ENCODE data around the gene CORO7.
"Not testable (repeated sequence)": the region's sequence is repeated elsewhere in the genome, so short reads cannot be mapped to it uniquely, and the experiment has no call there.

CORO7 gene

DNA sequence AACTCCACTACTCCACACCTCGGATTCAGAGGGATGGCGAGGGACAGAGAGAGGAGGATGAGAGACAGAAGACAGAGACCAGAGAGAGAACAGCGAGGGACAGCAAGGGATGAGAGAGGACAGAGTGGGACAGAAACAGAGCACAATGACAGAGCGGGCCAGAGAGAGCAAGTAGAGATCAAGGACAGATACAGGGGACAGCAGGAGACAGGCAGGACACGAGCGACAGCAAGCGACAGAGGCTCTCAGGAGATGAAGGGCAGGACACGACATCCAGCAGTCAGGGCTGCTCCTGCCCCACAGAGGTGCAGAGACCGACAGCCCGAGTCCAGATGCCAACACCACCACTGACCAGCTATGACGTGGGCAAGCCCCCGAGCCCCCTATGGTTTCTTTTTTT, 14.9 kb downstream of the CORO7 start:
- no peak for DNase-seq
- no peak for ATAC-seq

DNA sequence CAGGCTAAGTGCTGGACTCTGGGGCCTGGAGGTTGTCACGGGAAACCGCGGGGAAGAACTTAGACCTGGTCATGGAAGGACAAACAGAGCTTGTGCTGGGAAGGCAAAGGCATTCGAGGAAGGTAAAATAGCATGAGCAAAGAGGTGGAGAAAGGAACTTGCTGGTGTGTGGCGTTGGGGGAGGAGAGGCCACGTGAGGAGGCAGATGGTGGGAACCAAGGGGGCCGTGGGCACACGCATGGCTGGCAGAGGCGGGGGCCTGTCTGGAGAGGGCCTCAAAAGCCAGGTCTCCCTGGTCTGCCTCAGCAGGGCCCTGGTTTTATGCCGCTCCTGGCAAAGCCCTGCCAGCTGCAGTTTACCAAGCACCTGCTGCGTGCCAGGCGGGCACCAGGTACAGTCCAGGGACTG, 15.3 kb downstream of the CORO7 start:
- no peak for DNase-seq
- no peak for ATAC-seq

DNA sequence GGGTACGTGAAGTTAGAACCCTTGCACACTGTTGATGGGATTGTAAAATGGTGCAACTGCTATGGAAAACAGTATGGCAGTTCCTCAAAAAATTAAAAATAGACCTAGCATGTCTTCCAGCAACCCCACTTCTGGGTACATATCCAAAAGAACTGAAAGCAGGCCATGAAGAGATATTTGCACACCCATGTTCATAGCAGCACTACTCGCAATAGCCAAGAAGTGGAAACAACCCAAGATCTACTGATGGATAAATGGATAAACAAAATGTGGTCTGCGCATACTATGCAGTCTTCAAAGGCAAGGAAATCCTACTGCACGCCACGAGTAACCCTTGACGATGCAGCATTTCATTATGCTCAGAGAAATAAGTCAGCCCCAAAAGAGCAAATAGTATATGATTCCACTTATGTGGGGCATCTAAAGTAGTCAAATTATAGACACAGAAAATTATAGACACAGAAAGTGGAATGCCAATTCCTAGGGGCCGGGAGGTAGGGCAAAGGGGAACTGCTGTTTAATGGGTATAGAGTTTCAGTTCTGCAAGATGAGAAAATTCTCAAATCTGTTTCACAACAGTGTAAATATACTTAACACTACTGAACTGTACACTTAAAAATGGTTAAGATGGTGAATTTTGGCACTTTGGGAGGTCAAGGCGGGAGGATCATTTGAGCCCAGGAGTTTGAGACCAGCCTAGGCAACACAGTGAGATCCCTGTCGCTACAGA, 17.2 kb downstream of the CORO7 start:
- no peak for ATAC-seq
- DNase-seq = no peak

DNA sequence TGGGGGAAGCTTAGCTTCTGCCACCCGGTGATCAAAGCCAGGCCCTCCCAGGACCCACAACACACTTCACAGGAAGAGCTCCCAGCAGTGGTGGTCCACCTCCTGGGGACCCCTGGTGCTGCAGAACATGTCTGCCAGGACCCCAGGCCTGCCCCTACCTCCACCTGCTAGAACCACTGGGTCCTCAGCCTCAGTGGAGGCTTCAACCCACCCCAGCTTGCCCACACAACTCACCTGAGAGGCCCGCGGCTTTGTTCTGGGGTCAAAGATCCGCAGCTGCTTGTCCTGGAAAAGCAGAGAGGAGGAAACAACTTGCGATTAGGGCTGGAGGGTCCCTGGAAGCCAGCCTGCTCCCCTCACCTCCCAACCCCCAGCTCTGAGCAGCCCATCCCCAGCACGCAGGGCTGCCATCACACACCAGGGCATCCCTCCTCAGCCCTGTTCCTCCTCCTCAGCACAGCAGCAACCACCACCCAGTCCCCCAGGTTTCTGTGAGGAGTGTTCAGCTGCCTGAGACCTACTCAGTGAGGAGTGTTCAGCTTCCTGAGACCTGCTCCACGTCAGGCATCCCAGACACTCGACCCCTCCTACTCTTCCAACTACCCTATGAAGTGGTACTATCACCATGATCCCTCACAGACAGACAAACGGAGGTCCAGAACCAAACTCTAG, 21.2 kb downstream of the CORO7 start:
- ATAC-seq = no peak
- no peak for DNase-seq

DNA sequence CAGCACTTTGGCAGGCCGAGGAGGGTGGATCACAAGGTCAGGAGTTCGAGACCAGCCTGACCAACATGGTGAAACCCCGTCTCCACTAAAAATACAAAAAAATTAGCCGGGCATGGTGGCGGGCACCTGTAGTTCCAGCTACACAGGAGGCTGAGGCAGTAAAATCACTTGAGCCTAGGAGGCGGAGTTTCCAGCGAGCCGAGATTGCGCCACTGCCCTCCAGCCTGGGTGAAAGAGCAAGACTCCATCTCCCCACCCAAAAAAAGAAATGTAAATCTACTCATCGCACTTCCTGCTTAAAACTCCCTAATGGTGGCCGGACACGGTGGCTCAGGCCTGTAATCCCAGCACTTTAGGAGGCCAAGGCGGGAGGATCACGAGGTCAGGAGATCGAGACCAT, 22.5 kb downstream of the CORO7 start:
- ATAC-seq, DNase-seq: not testable (repeated sequence)

DNA sequence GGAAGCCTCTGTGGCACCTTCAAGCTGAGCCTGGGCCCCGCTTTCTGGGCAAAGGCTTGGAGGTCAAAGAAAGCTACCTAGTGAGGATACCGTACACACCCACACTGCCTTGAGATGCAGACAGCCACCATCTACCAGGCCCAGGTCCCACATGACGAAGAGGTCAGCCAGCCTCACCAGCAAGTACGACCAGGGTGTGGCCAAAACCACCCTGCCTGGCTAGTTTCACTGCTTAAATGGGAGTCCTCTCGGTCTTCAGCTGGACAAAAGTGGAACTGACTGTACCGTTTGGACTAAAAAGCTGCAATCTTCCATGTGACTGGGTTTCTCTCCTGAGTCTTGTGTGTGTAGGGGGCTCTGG, 23.2 kb downstream of the CORO7 start:
- no peak for ATAC-seq
- DNase-seq = no peak

DNA sequence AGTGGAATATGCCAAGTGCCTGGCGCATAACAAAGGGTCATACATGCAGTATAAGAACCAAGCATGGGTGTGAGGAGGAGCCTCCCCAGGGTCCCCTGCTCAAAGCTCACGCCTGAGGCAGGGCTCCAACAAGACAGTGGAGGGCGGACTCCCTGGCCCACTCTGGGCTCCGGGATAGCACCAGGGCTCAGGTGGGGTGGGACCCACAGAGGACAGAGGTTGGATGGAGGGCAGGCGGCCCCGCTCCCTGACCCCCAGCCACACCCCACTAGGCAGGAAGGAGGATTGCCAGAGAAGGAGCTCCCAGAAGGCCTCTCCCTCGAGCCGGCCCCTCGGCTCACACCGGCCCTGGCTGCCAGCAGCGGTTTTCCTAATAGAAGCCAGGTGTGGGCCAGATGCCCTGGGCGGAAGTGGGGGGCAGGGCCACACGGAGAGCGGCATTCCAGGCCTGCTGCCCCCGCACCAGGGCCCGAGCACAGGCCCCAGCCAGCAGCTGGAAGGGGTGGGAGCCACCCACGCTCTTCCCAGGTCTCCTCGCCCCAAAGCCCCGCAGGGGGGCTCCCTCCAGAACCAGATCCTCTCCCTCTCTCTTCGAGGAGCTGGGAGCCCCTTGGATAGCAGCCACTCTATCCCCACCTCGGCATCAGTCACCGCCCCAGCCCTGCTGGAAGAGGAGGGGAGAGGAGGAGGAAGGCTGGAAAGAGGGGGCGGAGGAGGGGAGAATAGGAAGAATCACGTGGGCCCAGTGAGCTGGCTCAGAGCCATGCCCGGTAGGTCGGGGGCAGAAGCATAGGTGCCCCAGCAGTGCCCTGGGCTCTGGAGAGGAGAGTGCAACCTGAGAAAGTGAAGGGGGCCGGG, 23.8 kb downstream of the CORO7 start:
- ATAC-seq (no peak), DNase-seq (no peak)

DNA sequence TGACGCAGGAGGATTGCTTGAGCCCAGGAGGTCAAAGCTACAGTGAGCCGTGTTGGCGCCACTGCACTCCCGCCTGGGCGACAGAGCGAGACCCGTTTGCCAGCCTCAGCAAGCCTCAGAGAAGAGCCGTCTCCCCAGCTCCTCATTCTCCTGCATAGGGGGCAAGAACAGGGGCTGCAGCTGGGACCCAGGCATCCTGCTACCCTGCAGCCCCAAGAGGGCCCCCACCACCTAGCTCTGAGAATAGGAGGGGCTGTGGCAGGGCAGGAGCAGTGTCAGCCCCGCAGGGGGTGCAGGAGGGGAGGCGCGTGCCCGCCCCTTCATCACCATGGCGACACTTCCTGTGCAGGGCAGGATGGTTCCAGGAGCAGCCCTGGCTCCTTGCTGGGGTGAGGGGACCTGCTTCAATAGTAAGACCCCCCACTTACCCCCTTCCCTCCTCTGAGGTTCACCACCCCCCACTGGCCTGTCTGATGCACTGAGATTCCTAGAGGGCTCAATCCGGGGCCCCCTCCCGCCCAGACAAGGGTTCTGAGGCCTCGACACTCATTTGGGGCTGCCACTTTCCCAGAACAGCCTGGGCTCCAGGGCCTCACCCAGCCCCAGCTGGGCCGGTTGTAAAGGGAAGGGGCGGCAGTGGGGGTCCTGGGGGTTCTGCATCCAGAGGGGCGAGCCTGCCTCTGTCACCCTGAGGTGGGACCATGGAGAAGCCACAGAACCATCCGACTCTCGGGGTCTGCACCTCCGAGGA, 24.6 kb downstream of the CORO7 start:
- ATAC-seq (no peak), DNase-seq (no peak)

DNA sequence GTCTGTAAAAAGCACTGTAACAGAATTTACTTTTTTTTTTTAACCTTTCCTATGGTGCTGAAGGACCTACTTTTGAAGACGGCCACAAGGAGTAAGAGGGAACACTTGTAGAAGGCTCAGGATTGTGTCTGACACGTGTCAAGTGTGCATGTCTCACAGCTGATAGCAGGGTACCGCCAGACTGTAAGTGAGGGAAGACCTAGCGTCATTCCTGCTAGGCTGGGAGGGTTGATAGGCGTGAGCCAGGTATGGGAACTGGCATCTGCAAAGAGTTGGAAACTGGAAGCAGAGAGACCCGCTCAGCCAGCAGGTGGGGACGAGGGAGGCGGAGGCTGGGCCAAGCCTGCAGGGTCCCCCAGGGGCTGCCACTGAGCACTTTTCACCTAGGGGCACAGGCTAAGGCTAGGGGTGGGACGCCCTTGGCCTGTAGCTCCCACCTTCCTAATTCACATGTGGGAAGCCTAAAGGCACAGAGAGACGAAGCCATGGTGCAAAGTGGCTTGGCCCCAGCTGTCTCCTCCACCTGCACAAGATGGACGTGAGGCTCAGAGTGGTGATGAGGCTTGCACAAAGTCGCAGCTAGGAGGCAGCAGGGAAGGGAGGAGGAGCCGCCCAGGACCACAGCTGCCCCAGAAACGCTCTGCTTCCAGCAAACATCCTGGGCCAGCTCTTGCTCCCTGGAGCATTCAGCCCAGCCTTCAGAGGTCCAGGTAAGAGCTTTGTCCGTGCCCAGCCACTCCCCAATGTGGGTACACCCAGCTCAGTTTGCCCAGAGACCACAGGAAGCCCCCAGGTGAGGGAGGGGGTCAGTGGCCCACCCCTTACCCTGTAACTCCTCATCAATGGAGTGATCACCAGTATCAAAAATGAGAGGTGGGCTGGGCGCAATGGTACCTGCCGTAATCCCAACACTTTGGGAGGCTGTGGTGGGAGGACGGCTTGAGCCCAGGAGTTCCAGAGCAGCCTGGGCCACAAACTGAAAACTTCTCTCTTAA, 25.8 kb downstream of the CORO7 start:
- no peak for ATAC-seq
- DNase-seq = no peak

DNA sequence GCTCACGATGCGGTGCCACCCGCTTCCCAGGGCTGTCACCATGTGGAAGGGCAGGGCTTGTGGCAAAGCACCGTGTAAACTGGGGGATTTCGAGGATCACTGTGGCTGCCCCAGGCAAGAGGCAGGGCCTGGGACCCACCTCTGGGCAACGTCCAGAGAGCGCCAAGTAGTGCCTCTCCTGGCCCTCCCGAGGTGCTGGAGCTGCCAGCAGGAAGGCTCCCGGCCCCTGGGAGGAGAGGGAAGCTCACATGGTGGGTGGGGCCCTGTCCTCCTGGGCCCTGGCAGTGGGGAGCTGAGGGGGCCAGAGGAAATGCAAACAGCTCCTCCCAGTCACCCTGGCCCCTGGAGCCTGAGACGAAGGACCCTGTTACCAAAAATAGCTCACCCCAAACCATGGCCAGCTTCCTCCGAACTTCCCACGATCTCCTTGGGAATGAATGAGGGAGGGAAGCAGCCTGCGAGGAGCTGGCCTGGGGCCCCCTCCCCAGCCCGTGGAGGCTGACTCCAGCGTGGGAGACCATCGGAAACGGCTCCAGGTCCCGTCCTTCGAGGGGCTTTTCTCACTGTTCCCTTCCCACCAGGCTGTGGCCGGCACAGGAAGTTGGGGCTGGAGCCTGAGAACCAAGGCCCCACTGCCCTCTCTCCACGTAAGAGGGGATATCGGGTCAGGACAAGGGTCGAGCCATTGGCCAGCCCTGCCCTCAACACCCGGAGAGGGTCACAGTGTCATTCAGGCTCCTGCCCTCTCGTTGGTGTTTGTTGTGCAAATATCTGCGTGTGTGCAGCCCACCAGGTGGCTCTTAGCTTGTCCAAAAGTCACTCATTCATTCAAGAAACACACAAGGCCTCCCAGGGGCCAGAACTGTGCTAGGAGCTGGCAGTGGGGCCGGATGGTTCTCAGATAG, 27.1 kb downstream of the CORO7 start:
- ATAC-seq = no peak
- DNase-seq = no peak

DNA sequence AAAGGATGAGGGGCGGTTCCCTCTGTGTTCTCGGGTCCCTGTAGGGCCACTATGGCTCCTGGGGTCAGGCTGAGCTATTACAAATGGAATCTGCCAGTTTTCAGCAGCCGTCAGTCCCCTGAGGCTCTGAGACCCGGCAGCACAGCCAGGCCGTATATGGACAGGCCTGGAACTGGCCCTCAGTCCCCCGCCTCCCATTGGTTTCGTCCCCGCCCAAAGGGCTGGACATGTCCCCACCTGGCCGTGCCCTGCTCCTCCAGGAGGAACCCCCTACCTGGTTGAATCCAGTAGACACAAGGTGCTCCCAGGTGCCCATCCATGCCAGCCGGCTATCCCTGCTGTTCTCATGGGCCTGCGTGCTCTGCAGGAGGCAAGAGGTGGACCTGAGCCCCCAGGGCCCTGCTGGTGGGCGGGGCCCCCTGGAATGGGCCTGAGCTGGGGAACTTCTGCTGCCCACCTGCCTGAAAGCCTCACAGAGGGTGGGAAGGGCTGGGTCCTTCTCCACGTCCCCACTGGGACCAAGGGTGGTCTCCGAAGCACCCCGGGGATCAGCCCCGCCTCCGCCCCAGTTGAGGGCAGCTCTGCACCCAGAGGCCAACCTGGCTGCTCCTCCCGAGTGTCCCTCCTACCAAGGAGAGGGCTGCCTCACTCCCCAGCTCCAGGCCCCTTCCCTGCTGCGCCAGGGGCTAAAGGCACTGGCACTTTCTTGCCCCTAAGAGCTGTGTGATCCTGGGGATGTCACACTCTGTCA, 27.9 kb downstream of the CORO7 start:
- DNase-seq (no peak), ATAC-seq (no peak)

DNA sequence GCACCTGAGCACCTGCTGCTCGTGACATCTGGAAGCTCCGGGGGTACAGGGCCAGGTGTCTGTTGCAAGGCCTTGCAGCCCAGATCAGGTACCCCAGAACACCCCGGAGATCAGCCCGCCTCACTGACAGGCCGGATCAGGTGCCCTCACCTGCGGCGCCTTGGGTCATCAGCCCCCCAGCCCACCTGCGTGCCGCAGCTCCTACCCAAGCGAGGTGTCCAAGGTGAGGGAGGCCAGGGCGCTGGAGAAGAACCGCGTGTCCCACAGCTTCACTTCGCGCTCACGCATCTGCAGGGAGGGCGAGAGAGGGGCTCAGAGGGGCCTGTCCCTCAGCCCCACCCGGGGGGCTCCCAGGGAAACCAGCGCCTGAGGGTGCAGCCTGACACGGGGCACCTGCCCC, 28.6 kb downstream of the CORO7 start:
- ATAC-seq (no peak), DNase-seq (no peak)

DNA sequence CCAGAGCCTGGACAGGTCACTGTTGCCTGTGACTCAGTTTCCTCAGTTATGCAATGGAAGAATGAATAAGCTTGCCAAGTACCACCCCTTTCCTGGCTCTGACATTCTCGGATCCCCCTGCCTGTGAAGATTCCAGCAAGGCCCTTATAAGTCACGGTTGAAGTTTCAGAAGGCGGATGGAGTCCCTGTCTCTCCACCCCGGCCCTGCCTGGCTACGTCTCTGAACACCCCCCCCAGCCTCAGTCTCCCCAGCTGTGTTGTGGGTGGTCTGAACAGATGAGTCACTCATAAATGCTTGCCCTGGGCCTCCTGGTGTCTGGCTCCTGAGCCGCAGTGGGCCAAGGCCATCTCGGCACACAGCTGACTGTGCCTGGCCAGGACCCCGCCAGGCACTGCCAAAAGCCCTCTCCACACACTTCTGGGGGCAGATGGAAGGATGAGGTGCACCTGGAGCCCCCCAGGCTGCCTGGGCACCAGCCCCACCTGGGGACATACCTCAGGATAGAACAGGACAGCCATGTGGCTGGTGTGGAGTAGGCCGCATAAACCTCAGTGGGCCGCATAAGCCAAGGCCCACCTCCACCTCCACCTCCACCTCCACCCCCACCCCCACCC, 29.3 kb downstream of the CORO7 start:
- DNase-seq (no peak), ATAC-seq (no peak)

DNA sequence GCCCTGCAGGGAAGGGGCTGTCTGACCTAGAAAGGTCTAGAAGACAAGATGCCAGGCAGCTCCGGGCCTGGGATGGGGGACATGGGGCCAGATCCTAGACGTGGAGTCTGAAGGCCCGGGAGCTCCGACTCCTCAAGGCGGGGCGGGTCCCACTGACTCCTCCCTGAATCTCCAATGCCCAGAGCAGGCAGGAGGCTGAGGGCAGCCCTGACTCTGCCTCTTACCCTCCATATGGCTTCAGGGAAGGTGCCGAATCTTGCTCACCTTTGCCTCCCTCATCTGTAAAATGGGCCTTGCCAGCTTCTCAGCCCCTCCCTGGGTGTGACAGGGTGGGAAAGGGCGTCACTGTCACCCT, 30.0 kb downstream of the CORO7 start:
- DNase-seq = no peak
- no peak for ATAC-seq

DNA sequence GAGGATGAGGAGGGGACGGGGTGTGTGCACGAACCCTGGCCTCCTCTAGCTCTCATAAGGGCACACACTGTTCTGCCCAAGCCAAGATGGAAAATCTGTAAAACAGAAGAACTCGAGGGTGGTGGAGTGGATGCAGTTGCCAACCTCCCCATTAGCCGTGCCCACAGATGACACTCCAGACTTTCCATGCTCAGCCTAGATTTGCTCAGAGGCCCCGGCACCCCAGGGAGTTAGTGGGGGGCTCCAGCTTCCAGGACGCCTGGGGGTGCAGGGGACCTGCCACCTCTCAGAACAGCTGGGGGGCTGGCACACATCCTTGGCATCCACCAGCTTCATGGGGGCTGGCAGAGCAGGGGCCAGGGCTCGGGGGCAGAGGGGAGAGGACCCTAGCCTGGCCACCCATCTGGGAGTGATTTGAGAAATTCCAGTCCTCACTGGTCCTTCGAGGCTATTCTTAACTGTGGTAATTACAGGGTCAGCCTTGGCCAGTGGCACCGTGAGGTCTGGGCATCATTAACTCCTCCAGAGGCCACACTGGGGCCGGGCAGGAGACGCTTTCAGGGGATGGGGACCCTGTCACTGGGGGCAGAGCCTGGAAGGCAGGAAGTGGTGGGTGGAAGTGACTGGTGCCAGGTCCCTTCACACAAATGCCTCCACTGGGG, 30.5 kb downstream of the CORO7 start:
- ATAC-seq = no peak

DNA sequence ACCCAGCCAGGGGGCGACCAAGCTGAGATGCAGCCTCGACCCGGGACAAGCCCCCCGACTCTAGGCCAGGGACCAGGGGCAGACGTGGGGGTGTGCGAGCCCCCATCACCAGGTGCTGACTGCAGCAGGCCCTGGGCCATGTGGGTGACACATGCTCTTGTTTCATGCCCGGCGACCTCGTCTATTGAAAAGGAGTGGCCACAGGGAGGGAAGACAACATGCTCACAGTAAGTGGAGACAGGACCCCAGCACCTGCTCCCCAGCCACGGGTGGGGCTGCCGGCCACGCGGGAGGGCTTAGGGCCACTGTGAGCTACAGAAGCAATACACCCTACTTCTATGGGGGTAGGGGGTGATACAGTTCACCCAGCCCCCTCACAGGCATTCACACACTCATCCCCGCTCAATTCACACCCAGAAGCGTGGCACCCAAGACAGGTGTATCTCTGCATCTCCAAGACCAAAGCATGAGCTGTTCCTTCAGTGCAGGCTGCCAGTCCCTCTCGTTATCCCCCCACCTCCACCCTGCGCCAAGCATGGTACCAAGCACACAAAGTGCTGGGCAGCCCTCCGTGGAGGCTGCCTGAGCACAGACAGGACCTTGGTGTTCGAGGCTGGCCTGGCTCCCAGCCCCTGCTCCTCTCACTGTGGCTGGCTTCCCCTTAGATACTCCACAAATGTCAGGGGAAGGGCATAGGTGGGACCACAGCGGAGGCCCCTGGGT, 31.2 kb downstream of the CORO7 start:
- DNase-seq = no peak
- ATAC-seq = no peak

More for the DNA sequence above, 30.5 kb downstream of the CORO7 start:
- no peak for DNase-seq

DNA sequence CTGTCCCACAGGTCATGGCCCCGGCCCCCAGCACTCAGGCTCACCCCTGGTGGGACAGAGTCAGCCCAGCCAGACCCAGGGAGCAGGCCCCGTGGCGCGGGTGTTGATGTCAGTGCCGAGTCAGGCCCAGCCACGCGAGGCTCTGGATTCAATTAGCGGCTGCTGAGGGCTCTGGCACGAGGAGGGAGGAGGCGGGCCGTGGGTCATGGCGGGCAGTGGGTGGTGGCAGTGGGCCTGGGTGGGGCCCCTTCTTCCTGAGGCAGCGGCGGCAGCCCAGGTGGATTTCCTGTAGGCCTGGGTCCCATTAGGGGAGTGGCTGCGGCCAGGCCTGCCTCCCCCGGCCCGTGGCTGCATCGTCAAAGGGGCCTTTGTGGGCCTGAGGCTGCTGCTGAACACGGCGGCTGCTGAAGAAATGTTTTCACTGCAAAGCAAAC, 31.9 kb downstream of the CORO7 start:
- ATAC-seq (no peak), DNase-seq (no peak)
